Fibroblast of skin of right biceps (primary cell): ENCODE results near the gene ADRA2C.

ENCODE experiments used
- DNase-seq: peaks from one replicate; pipeline ENCODE4 v3.0.0-alpha.2; 2013

ADRA2C gene

DNA sequence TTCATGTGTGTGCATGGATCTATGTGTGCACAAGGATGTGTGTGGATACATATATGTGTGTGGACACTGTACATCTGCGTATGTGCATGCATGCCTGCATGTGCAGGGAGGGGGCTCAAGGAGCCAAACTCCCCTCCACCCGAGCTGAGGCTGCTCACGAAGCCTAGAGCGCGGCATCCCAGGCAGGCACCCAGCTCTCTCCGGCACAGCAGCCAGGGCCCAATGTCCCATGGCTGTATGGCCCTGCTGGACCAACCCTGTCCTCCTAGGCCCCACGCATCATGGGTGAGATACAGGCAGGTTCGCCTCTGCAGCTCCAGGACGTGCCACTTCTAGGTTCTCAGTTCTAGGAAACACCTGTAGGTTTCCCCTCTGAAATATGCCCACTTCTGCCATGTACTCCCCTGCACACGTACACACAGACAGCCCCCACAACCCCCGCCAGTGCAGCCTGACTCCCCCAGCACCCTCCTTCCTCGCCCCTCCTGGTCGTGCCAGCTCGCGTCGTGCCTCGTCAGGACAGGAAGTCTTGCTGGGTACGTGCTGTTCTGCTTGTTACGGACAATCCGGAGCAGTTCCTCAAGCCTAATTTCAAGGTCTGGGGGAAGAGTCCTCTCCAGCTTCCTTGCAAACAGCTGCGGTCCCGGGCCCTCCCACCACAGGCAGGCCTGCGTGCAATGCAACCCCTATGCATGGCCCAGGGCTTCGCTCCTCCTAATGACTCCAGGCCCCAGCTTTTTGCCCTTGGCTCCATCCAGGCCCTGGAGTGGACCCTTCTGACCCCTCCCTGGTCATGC, 3.2 kb upstream of the ADRA2C start:
- no peak for DNase-seq

DNA sequence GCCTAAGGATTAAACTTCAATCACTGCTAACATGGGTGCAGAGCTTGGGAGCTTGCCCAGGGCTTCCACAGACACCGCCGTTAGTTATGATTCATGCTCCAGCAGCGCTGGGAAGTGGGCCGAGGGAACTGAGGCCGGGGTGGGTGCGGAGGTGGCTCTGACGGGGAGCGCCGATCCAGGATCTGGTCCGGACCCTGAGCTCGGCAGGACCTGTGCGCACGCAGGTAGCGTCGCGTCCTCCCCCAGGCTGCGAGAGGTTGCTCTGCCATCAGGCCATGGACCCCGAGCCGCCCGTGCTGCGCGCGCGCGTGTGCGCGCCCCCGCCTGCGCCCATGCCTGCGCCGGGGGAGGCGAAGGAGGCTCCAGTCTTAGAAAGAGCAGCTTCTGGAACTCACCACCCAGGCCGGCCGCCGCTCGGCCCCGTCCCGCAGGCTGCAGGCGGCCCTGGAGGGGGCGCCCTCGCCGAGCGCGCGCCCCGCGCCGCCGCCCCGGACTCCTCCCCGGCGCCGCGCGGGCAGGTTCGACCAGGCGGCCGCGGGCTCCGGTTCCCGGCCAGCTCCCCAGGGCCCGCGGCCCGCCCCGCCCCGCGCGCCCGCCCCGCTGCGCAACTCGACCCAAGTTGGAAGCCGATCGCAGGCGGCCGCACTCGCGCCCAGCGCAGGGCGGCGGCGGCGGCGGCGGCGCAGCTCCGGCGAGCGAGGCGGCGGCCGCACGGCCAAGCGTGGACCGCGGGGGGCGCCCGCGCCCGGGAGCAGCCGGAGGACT, 732 bp upstream of the ADRA2C start:
- peak; percentile 73 for DNase-seq

DNA sequence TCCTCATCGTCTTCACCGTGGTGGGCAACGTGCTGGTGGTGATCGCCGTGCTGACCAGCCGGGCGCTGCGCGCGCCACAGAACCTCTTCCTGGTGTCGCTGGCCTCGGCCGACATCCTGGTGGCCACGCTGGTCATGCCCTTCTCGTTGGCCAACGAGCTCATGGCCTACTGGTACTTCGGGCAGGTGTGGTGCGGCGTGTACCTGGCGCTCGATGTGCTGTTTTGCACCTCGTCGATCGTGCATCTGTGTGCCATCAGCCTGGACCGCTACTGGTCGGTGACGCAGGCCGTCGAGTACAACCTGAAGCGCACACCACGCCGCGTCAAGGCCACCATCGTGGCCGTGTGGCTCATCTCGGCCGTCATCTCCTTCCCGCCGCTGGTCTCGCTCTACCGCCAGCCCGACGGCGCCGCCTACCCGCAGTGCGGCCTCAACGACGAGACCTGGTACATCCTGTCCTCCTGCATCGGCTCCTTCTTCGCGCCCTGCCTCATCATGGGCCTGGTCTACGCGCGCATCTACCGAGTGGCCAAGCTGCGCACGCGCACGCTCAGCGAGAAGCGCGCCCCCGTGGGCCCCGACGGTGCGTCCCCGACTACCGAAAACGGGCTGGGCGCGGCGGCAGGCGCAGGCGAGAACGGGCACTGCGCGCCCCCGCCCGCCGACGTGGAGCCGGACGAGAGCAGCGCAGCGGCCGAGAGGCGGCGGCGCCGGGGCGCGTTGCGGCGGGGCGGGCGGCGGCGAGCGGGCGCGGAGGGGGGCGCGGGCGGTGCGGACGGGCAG, 792 bp downstream of the ADRA2C start:
- peak; percentile 26 for DNase-seq

DNA sequence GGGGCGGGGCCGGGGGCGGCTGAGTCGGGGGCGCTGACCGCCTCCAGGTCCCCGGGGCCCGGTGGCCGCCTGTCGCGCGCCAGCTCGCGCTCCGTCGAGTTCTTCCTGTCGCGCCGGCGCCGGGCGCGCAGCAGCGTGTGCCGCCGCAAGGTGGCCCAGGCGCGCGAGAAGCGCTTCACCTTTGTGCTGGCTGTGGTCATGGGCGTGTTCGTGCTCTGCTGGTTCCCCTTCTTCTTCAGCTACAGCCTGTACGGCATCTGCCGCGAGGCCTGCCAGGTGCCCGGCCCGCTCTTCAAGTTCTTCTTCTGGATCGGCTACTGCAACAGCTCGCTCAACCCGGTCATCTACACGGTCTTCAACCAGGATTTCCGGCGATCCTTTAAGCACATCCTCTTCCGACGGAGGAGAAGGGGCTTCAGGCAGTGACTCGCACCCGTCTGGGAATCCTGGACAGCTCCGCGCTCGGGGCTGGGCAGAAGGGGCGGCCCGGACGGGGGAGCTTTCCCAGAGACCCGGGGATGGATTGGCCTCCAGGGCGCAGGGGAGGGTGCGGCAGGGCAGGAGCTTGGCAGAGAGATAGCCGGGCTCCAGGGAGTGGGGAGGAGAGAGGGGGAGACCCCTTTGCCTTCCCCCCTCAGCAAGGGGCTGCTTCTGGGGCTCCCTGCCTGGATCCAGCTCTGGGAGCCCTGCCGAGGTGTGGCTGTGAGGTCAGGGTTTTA, 1.5 kb downstream of the ADRA2C start:
- DNase-seq = peak; percentile 13

DNA sequence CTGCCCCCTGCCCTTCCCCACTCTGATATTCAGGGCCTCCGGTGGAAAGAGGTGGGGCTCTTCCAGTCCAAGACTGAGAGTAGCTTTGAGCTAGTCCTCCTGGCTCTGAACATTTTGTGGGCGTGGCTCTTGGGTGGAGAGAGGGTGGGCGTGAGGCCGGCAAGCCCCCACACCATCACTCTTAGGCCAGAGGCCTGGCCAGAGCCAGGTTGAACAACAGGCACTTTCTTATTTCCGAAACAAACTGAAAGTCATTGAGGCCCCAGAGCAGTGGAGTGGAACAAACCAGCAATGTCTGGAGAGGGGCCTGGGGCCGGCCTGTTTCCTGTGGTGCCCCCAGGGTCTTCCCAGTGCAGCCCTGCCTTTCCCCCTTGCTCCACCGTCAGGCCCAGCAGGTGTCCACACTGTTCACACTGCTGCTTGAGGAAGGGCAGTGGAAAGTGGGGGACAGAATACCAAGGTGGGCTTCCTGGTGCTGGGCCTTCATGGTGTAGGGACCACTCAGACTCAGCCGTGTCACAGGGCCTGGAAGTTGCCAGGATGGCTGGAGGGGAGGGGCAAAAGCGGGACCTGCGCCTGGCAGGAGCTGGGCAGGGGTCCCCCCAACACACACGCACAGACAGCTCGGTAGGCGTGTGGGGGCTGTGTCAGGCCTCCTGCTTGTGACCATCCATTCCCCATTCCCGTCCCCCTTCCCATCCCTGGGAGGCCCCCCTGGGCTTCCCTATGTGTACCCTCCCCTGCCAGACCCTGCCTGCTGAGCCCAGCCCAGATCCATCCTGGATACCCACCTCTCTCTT, 2.9 kb downstream of the ADRA2C start:
- no peak for DNase-seq

DNA sequence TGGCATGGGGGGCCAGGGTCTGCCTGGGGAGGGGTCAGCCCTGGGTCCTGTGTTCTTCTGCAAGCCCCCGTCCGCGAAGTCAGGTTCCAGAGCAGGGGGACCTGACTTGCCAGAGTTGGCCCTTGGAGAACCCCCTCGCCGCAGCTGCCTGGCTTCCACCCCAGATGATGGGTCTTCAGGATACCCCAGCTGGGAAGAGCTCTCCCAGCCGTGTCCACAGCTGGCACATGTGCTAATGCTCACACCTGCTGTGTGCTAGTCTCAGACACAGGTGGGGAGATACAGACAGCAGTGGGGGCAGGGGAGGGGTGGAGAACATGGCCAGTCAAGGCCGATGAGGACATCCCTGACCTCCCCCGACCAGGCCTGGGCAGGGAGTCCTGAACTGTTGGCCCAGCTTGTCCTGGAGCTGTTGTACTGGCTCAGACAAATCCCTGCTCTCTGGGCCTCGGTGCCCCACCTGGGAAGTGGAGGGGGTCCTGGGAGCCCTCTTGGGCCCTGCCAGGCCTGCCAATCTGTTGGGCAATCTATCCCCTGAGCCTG, 3.5 kb downstream of the ADRA2C start:
- DNase-seq = no peak

DNA sequence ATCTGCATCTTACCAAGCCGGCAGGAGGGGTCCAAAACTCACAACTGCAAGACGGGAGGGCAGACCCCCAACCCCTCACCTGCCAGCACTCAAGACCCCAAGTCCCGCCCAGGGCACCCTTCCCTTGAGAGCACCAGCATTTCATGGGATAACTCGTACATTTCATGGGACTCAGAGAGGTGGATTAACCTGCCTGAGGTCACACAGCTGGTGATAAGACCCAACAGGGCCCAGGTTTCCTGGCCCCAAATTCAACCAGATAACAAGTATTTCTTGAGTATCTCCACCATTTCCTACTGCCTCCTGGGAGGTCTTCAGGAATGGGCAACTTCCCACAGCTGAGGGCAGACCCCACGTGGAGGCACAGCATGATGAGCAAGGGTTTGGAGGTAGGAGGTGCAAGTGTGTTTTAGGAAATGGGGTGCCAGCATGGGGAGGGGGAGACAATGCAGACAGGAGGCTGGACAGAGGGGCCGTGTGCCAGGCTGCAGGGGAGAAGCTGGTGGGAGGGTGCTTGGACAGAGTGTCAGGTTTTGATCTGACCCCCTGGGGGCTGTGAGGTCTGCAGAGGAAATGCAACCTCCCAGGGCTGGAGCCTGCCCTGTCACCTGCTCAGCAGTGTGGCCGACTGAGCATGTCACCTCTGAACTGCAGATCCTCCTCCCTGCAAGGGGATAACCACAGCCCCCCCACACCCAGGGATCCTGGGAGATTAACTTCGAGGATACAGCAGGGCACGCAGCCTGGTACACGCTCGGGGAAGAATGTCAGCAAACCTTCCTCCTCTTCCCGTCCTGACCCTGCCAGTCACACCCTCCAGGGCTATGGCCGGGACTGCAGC, 4.4 kb downstream of the ADRA2C start:
- no peak for DNase-seq

DNA sequence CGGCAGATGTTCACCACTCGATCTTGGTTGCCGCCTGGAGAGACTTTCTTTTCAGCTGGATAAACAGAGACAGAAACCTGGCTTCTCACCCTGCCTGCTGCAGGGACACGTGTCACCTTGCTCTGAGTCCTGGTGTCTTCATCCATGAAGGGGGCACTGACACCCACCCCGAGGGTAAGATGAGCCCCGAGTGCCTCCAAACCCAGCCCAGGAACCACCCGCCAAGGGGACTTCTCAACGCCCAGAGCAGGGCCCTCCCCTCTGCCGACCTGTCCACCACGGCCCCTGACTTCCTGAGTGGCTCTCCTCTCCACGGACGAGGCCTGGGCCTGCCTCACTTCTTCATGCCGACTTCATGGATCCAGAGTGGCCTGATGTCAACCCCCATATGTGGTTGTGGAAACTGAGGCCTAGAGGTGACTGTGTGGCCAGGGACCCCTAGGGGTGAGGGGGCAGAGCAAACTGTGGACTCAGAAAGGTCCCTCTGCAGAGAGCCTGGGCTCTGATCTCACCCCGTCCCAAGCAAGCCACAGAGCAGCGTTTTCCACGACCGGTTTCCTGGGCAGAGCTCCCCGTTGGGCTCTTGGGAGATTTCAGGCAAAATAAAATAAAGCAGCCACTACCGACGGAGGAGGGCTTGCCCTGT, 5.1 kb downstream of the ADRA2C start:
- no peak for DNase-seq

DNA sequence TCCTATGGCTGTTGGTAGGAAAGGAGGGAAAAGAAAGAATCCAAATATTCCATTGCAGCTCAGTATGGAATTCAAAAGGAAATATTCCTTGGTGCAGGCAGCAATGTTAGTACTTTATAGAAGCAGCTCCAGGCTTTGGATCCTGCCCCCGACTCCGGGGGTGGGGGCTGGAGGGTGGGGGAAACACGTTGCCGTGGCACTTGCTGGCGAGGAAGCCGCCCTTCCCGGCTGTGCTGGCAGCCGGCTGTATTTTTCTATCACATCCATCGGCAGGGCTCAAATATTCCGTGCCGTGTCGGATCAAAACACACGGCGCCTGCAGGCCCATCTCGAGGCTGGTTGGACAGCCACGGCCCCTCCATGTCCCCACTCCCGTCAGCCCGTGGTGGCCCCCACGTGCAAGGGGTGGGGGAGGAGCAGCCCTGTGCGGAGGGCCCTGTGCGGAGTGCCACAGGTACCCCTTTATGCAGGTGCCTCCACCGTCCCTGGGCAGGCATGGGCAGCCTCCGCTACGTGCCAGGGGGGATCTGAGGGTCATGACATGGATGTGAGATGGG, 5.8 kb downstream of the ADRA2C start:
- no peak for DNase-seq

DNA sequence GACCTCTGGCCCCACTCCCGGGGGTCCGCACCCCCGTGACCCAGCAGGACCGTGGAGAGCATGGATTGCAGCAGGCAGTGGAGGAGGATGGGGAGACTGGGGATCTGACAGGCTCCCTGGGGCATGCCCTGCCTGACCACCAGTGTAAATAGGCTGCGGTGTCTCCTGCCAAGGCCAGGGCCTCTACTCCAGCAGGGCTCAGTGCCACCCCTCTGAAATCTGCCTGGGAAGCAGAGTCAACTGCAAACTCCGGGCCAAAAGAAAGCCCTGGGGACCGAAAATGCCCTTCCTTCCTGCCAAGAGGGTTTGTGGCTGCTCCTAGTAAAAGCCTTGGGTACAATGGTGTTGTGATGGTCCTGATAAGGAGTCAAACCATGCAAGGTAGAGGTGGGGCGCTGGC, 6.4 kb downstream of the ADRA2C start:
- no peak for DNase-seq

DNA sequence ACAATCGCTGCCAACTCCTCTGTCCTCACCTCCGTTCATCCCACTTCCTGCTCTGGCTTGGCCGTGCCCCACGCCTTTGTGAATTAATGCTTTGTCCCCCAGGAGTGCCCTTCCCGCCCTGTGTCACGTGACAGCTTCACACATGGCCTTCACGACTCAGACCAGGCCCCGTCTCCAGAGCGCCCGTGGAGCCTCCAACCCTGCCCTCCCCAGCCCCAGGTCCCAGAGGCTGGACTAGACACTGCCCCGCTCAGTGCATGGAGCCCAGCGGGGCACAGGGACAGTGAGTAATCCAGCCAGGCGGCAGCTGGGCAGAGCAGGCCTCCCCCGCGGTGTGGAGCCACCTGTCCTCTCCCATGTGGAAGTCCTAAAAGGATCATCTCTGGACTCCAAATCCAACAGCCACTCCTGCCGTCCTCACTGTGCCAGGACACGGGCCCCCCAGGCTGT, 7.4 kb downstream of the ADRA2C start:
- DNase-seq = no peak

DNA sequence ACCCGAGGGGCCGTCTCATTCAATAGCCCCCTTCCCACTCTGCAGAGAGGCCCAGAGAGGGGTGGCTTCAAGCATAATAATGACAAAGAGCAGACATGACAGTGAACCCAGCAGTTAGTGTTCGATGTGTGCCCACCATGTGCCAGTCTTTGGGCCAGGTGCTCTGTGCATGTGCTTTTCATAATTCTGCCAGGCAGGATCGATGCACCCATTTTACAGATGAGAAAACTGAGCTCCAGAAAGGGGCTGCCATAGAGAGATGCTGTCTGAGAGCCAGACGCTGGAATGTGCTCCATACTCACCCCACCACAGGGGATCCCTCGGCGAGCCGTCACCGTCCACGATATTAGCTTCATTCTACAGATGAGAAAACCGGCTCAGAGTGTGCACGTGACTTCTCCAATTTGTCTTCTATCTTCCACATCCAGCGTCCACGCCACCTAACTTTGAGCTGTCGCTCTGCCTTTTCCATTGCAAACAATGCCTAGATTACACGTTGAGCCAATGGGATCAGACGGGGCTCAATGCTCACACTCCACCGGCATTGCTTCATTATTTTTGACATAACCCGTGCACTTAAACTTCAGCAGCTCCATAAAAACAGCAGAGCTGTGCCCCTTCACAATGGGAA, 8.2 kb downstream of the ADRA2C start:
- DNase-seq = no peak

DNA sequence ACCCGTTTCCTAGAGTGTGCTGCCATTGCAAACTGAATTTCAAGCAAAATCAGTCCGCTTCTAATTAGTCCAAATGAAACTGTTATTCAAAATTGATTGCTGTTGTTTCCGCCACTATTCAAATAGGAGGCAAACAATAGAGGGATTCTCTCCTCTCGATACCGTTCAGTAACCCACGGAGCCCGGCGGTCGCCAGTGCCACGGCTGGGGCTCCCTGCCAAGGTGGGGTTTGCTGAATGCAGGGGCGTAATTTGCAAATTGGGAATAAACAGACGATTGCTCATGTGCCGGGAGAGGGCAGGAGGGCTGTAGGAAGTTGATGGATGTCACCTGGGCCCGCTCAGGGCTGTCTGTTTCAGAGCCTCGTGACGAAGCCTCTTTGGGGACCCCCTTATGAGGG, 8.8 kb downstream of the ADRA2C start:
- DNase-seq = no peak

DNA sequence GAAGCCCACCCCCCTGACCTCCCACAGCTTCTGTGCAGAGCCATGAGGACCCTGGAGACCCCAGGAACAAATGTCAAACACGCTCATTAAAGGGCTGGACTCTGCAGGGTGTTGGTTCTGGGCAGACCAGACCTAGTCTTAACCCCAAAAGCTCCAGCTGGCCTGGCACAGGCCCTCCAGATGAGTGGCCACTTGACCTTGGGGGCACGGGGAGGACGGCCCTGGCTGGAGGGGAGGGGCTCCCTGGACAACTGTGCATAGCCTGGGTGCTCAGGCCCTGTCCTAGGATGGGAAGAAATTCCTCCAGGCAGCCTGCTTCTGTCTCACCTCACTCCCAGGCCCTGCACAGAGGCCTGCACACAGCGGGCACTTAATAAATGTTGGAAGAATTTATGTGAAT, 9.4 kb downstream of the ADRA2C start:
- DNase-seq = no peak

DNA sequence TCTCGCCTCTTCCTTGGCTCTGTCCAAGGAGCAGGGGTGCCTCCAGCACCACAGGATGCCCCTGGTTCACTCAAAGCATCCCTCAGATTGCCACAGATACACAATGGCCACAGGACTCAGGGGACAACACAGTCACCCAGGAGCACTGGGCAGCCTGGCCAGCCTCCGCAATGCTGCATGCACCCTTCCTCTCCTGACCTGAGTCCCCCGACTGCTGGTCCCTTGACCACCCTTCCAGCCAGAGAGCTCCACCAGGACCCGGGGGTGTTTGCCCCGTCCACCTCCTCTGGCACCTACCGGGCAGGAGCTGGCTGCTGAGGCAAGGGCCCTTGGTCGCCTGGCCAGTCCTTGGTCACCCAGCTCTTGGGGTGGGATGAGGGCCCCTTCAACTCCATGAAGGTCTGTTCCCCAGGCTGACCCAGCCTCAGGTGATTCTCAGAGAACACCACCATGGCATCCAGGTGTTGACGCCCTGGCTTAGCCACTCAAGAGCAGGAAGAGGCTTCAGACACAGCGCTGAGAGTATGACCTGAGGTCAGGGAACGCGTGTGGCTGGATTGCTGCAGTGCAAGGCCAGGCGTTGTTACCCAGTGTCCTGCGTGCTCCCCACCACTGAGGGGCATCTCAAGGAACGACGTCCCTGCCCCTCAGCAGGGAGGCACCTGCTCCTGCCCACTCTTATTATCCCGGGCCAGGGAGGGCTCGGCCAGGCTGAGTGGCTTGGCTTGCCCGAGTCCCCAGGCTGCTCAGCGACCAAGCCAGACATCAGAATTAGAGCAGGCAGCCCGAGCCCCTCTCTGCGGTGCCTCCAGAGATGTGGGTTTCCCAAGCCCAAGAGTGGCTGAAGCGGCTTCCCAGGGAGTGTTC, 10.2 kb downstream of the ADRA2C start:
- DNase-seq = no peak

DNA sequence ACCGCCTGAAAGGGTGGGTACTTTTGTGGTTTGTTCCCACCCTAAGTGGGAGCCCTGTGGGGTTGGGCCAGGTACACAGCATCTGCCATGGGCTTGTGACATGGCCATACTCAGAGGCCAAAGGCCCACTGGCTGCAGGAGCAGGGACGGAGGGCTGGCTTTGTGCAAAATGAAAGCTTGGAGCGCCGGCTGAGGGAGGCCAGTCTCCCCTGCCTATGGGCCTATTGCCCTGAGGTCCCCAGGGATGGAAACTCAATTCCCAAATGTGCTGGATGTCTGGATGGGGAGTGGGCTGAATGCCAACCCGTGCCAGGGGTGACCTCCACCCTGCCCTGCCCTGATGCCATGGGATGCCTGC, 10.8 kb downstream of the ADRA2C start:
- no peak for DNase-seq

DNA sequence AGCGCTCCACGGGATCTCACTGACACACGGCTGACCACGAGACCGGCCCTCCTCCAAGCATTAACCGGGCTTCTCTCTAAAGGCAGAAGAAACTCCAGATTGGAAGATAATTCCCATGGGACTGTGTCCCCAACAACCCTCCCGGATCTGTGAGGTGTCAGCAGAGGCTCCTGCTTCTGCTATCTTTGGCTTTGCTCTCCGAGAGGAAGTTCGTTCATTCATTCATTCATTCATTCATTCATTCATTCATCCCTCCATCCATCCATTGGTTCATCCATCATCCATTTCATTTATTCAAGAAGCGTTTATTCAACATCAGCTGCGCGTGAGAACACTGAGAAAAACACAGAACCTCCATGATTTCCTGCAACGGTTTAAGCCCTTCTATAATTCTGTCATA, 11.5 kb downstream of the ADRA2C start:
- DNase-seq = no peak

DNA sequence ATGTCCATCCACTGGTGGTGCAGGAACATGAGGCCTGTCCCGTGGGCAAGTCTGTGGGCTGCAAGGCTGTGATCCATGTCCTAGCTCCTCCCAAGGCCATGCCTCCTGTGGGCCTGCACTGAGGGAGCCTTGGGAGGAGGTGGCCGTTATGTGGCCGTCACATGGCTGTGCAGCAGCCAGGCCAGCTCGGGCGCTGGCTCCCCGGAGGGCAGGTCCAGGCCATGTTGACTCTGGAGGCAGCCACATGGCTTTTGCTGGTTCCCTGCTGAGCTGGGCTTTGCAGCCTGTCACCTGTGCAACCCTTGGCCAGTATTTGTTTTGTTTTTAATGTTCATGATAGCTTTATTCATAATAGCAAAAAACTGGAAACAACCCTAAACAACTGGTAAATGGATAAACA, 13.3 kb downstream of the ADRA2C start:
- no peak for DNase-seq
